ENCODE results near the gene LTO1. TPM values are rescaled to one million over a fixed set of nuclear protein-coding genes. Genes with fewer than 3 reads are reported as not detected.

Gene LTO1
- polyA plus RNA-seq, 2 of the 4 experiments (the other 2 are of a cell fraction): 25.1 to 27.0 TPM

- TF ChIP-seq PHF8 (IDR thresholded peaks at IDR 0.05; ENCODE audit: borderline replicate concordance, low read depth) (no peak), ZC3H11A (IDR thresholded peaks at IDR 0.05) (no peak), HMGXB4 (CRISPR knock-in tag; IDR thresholded peaks at IDR 0.05; ENCODE audit: borderline replicate concordance) (no peak), ESRRA (IDR thresholded peaks at IDR 0.05; ENCODE audit: borderline replicate concordance, low read length) (no peak), EHMT2 (IDR thresholded peaks at IDR 0.05; ENCODE audit: low read depth) (no peak), POLR2A (IDR thresholded peaks at IDR 0.05; ENCODE audit: low read length) (no peak), HES2 (IDR thresholded peaks at IDR 0.05) (no peak), EP300 (IDR thresholded peaks at IDR 0.05) (no peak), MYC (IDR thresholded peaks at IDR 0.05; ENCODE audit: borderline replicate concordance, low read length) (no peak), HOXB13 (CRISPR knock-in tag; IDR thresholded peaks at IDR 0.05; ENCODE audit: low read depth) (no peak)
- DNase-seq (ENCODE audit: low read depth in 1 of 2, low spot score in 1 of 2) (no peak), ATAC-seq (peak; percentile 3 to 11), FAIRE-seq (no peak)
- Histone ChIP-seq H3K4me1 (peaks cover 54% of the 10 kb centered on the region), H3K9me3 (no peaks in the 10 kb centered on the region), H3K4me3 (no peak overlapping the region), H3K27ac (peak overlapping the region; percentile 87 to 90), H3K4me2 (peak overlapping the region; percentile 84)
- ChIA-PET POLR2A (interaction anchor here (0.9 kb wide), 1 partner anchor 17 kb away, joined by 4 read pairs; no protein-coding TSS in a partner anchor), CTCF (interaction anchor here (0.6 to 10.9 kb wide), 8 partner anchors 12 to 567 kb away, joined by 3 to 149 read pairs (median 7); no protein-coding TSS in a partner anchor)
- 90% methylated on average over 12 of the region's 19 CpGs for WGBS (ENCODE audit: missing lambda C conversion rate)
These were observed 19.4 kb downstream of the LTO1 start for GRCh38 chr11:69655479-69656428.

GRCh38 chr11:69654660-69655478 lies 20.3 kb downstream of the LTO1 start:
- WGBS (ENCODE audit: missing lambda C conversion rate): 12% methylated on average over 24 of the region's 27 CpGs
- H3K9me3 ChIP-seq: no peaks in the 10 kb centered on the region
- ATAC-seq (peak; percentile 66 to 75), FAIRE-seq (peak; percentile 93), DNase-seq (ENCODE audit: low read depth in 1 of 2, low spot score in 1 of 2) (peak; percentile 88 to 95)
- H3K4me3 ChIP-seq: peak overlapping the region; percentile 33
- peaks cover 63% of the 10 kb centered on the region for H3K4me1 ChIP-seq
- peak overlapping the region; percentile 84 for H3K4me2 ChIP-seq
- CTCF ChIA-PET: interaction anchor here (1.1 to 10.9 kb wide), 5 partner anchors 11 to 553 kb away, joined by 4 to 149 read pairs (median 44); no protein-coding TSS in a partner anchor
- POLR2A ChIA-PET: interaction anchor here (0.7 kb wide), 1 partner anchor 357 kb away, joined by 3 read pairs; no protein-coding TSS in a partner anchor
- H3K27ac ChIP-seq: peak overlapping the region; percentile 87 to 90
- TF ChIP-seq CHD2 (IDR thresholded peaks at IDR 0.05; ENCODE audit: low read length, partially characterized antibody) (peak; percentile 68), HES2 (IDR thresholded peaks at IDR 0.05) (no peak), HEYL (CRISPR knock-in tag; IDR thresholded peaks at IDR 0.05) (0 out of 2 replicates have a peak, but pooled peaks have one; percentile 16), HOXA7 (CRISPR knock-in tag; IDR thresholded peaks at IDR 0.05) (peak; percentile 85), ESRRA (IDR thresholded peaks at IDR 0.05; ENCODE audit: borderline replicate concordance, low read length) (no peak), RAD21 (conservative IDR thresholded peaks at IDR 0.05 in 1 of 2, IDR thresholded peaks at IDR 0.05 in 1 of 2) (peak; percentile 40 to 49; a peak in 4 of 5 replicates), JUNB (IDR thresholded peaks at IDR 0.05) (peak; percentile 85), HOXB13 (CRISPR knock-in tag; IDR thresholded peaks at IDR 0.05; ENCODE audit: low read depth) (no peak; the same call in 1 of the 2 replicates), EHF (CRISPR knock-in tag; IDR thresholded peaks at IDR 0.05) (0 out of 2 replicates have a peak, but pooled peaks have one; percentile 16), EP300 (IDR thresholded peaks at IDR 0.05) (peak; percentile 85 to 90; a peak in 4 of 5 replicates), PBX3 (IDR thresholded peaks at IDR 0.05) (peak; percentile 86), ZSCAN20 (CRISPR knock-in tag; IDR thresholded peaks at IDR 0.05) (no peak), KDM1A (IDR thresholded peaks at IDR 0.05; ENCODE audit: low read depth) (no peak), HDAC2 (IDR thresholded peaks at IDR 0.05) (no peak), CBX8 (IDR thresholded peaks at IDR 0.05) (no peak), ZC3H11A (IDR thresholded peaks at IDR 0.05) (no peak), RCOR1 (IDR thresholded peaks at IDR 0.05; ENCODE audit: low read depth, low read length) (no peak), JUN (IDR thresholded peaks at IDR 0.05) (peak; percentile 93 to 94; a peak in 4 of 5 replicates), GATA3 (IDR thresholded peaks at IDR 0.05; ENCODE audit: borderline replicate concordance) (peak; percentile 90), CEBPB (IDR thresholded peaks at IDR 0.05) (peak in 1 of 2 experiments; percentile 76; a peak in 2 of 4 replicates), USF2 (IDR thresholded peaks at IDR 0.05) (peak; percentile 59), MAX (IDR thresholded peaks at IDR 0.05) (peak; percentile 91), TFCP2L1 (CRISPR knock-in tag; IDR thresholded peaks at IDR 0.05) (no peak; the same call in 1 of the 2 replicates)

All from A549 (cell line).